Neural progenitor cell (in vitro differentiated cells): ENCODE results near the gene ATXN3.

ENCODE experiments used
- EZH2 ChIP-seq: fragments of 200-600 bp; sonication (generic); IDR thresholded peaks from 2 replicates; pipeline ENCODE4 v1.6.1; 2017; ENCODE audit warnings: antibody characterized with exemption, mild to moderate bottlenecking, moderate library complexity
- TF ChIP-seq, protein P1 (sequence below): fragments of 200-600 bp; sonication (generic); IDR thresholded peaks from 2 replicates; pipeline ENCODE4 v1.5.1; 2017; ENCODE audit warnings: antibody characterized with exemption, mild to moderate bottlenecking

DNA sequence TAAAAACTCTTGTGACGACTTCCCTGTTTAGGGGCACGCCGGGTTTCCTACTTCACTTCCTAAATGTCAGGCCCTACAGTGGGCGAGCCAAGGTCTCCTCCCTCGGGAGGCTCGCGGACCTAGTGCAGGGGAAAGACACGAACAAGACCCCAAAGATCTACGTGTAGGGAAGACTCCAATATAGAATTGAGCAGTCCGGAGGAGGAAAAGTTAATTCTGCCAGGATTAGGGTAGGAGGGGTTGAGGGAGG, 564 bp downstream of the ATXN3 start:
- TF ChIP-seq, protein P1, sequence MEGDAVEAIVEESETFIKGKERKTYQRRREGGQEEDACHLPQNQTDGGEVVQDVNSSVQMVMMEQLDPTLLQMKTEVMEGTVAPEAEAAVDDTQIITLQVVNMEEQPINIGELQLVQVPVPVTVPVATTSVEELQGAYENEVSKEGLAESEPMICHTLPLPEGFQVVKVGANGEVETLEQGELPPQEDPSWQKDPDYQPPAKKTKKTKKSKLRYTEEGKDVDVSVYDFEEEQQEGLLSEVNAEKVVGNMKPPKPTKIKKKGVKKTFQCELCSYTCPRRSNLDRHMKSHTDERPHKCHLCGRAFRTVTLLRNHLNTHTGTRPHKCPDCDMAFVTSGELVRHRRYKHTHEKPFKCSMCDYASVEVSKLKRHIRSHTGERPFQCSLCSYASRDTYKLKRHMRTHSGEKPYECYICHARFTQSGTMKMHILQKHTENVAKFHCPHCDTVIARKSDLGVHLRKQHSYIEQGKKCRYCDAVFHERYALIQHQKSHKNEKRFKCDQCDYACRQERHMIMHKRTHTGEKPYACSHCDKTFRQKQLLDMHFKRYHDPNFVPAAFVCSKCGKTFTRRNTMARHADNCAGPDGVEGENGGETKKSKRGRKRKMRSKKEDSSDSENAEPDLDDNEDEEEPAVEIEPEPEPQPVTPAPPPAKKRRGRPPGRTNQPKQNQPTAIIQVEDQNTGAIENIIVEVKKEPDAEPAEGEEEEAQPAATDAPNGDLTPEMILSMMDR: no peak
- TF ChIP-seq EZH2: no peak
